Neural cell (in vitro differentiated cells): ENCODE measurements around the gene IFNA16.

Source experiments
- CTCF ChIP-seq: fragments of 450-650 bp; IDR thresholded peaks from 2 replicates; pipeline ENCODE4 v1.5.1; 2014; ENCODE audit warnings: antibody characterized with exemption, mild to moderate bottlenecking, moderate library complexity; ENCODE audit not compliant: poor library complexity, severe bottlenecking
- EZH2 ChIP-seq: fragments of 200-600, 300-800 bp; shearing (Covaris generic), sonication (generic); IDR thresholded peaks from 2 replicates; pipeline ENCODE4 v1.6.1; 2014; ENCODE audit warnings: antibody characterized with exemption, low read length, borderline replicate concordance, mild to moderate bottlenecking; ENCODE audit not compliant: insufficient read depth, poor library complexity, severe bottlenecking
- MXI1 ChIP-seq: fragments of 450-650 bp; conservative IDR thresholded peaks from 2 replicates; pipeline ENCODE4 v1.6.1; 2014; ENCODE audit warnings: antibody characterized with exemption, mild to moderate bottlenecking; ENCODE audit not compliant: poor library complexity, severe bottlenecking
- POLR2AphosphoS5 ChIP-seq: IDR thresholded peaks from 2 replicates; pipeline ENCODE4 v1.6.1; 2012
- RAD21 ChIP-seq: fragments of 450-650 bp; conservative IDR thresholded peaks from 2 replicates; pipeline ENCODE4 v1.6.1; 2014; ENCODE audit warnings: antibody characterized with exemption, mild to moderate bottlenecking, moderate library complexity
- SMC3 ChIP-seq: fragments of 450-650 bp; conservative IDR thresholded peaks from 2 replicates; pipeline ENCODE4 v1.6.1; 2014; ENCODE audit warnings: antibody characterized with exemption, mild to moderate bottlenecking, moderate library complexity; ENCODE audit not compliant: poor library complexity

DNA sequence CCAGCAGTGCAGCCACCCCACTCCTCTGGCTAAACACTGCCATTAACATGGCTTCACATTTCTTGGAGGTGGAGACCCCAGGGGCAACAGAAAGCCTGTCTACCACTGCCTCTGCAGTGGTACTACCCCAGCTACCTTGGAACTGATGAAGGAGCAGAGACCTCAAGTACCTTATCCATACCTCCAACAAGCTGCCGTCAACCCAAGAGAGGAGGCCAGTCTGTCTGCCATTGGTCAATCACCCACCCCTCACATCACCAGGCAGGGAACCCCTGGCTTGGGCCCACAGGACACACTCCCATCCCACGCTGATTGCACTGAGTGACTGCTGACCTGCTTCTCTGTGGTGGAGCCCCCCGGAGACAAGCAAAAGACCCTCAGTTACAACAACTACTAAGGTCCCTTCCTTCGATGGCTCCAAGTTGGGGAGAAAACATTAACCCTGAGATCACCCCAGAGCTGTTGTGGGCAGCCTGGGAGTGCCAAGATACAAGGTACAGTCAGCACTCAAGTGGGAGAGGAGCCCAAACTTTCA is 17.1 kb upstream of the IFNA16 start:
- TF ChIP-seq CTCF (no peak), SMC3 (no peak), EZH2 (no peak), POLR2AphosphoS5 (no peak), MXI1 (no peak), RAD21 (no peak)
